Measurements from ENCODE around the gene ZBTB46.
"Not testable (repeated sequence)": the region's sequence is repeated elsewhere in the genome, so short reads cannot be mapped to it uniquely, and the experiment has no call there.

ZBTB46 gene

DNA sequence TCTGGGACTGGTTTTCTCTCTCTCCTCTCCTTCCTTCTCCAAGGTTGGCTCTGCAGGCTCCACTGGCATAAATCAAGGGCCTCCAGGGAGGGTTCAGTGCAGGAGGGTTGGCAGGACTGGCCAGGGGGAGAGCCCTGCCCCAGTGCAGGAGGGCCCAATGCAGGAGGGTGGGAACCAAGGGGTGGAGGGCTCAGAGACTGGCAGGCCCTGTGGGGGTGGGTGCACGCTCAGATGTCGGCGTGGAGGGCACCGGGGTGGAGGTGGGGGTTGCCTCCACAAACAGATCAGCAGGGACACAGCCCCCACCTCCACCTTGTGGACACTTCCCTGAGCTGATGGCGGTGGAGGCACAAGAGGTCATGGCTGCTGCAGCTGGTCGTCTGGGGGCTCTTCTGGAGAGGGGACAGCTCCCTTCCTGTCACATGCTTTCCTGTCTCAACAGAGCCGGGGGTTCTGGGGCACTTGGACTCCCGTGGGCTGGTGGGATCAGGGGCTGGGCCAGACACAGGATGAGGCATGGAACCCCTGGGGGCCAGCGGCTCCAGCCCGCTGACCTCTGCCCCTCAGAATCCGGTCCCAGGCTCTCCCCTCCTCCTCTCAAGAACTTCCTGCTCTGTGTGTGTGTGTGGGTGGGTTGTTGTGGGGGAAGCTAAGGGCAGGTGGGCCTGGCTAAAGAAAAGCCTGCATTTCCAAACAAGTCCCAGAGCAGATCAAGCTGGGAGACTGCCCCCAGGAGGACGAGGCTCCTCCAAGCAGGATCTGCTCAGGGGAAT, 27.5 kb upstream of the ZBTB46 start:
- no peak for DNase-seq

GRCh38 chr20:63857764-63858392, 26.8 kb upstream of the ZBTB46 start:
- no peak for DNase-seq

DNA sequence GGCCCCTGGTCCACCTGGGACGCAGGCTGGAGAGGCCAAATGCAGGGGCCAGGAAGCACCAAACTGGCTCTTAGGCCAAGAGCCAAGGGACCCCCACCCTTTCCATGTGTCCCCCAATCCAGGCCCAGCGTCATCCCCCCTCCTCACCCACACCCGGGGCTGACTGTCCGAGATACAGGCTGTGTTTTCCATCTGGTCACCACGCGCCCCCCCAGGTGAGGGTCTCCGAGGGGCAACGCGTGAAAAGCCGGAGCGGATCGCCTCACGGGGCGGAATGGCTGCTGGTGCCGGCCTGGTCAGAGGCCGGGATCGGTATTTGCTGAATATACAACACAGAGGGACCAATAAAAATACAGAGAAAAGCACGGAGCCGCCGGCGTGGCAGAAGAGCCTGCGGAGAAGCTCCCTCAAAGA, 25.0 kb upstream of the ZBTB46 start:
- DNase-seq: no peak

GRCh38 chr20:63855363-63856097, 24.5 kb upstream of the ZBTB46 start:
- DNase-seq: no peak

- DNase-seq: no peak
Observed at GRCh38 chr20:63854766-63855362, 23.8 kb upstream of the ZBTB46 start.

GRCh38 chr20:63854069-63854765, 23.2 kb upstream of the ZBTB46 start:
- DNase-seq: no peak

DNA sequence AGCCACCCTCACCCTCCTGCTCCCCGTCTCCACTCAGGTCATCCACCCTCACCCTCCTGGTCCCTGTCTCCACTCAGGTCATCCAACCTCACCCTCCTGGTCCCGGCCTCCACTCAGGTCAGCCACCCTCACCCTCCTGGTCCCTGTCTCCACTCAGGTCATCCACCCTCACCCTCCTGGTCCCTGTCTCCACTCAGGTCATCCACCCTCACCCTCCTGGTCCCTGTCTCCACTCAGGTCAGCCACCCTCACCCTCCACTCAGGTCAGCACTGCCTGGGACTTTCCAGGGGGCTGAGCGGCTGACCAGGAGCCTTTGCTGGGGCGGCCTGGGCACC, 22.6 kb upstream of the ZBTB46 start:
- DNase-seq: not testable (repeated sequence)

DNA sequence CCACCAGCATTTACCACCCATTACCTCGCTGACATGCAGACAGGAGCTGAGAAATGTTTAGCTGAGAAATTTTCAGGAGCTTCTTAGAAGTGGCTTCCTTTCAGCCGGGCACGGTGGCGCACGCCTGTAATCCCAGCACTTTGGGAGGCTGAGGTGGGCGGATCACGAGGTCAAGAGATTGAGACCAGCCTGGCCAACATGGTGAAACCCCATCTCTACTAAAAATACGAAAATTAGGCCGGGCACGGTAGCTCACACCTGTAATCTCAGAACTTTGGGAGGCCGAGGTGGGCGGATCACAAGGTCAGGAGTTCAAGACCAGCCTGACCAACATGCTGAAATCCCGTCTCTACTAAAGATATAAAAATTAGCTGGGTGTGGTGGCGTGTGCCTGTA, 20.5 kb upstream of the ZBTB46 start:
- not testable (repeated sequence) for DNase-seq

DNA sequence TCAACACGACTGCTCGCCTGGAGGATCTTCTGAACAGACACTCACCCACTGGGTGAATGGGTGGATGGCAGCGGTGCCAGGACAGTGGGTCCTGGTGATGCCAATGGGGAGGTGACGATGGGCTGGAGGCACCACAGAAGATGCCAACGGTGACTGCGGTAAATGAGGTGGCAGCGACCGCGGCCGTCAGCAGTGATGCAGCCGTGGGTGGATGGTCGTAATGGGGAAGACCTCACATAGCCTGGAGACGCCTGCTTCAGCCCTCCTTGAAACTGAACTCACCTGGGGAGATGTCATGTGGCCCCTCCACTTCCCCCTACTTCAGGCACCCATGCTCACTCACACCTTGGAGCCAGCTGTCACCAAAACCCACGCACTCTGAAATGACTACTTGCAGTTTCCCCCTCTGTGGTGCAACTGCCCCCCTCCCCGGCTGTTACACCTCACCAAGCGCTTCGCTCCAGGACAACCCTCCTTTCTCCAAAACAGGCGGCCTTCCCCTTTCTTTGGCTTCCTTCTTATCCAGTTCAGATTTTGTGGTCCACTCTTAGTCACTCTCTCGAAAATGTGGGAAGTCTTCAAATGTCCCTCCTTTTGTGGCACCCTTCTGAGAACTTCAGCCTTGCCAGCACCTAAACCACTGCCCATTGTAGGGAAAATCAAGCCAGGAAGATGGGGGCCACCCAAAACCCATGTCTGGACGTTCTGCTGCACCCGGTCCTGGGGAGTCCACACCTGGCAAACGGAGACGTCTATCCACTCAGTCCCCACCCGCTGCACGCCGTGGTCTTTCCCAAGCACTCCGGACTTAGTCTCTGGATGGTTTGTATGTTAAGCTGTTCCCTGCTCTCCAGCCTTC, 19.9 kb upstream of the ZBTB46 start:
- DNase-seq: no peak

GRCh38 chr20:63848003-63848911, 17.2 kb upstream of the ZBTB46 start:
- DNase-seq: no peak

- DNase-seq: no peak
Observed at GRCh38 chr20:63847237-63848002, 16.4 kb upstream of the ZBTB46 start.

- no peak for DNase-seq
Observed at GRCh38 chr20:63846888-63847236, 15.8 kb upstream of the ZBTB46 start.

DNA sequence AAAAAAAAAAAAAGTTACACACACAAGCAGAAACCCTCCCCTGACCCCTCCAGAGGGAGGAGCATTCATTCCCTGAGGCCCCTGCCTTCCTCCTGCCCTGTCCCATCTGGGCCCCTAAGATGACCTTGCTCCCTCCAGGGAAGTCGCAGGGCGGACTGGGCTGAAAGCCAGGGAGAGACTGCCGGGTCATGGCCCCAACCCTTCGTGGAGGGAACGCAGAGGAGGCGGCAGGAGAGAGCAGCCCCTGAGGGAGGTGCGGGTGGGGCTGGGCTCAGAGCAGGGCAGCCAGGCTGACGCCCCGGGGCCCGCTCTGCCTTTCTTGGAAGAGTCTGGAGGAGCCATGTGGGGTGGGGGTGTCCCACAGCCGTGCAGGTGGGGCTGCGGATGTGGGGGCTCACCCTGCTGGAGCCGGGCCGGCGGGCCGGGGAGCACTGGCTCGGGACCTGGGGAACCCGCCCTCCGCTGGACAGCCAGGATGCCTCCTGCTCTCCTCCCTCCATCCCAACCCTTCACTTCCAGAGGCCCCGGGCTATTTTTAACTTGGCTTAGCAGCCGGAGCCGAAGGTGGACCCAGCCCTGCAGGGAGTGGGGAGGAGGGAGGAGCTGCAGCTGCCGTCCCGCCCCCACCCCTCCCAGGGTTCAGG, 15.2 kb upstream of the ZBTB46 start:
- DNase-seq: no peak

DNA sequence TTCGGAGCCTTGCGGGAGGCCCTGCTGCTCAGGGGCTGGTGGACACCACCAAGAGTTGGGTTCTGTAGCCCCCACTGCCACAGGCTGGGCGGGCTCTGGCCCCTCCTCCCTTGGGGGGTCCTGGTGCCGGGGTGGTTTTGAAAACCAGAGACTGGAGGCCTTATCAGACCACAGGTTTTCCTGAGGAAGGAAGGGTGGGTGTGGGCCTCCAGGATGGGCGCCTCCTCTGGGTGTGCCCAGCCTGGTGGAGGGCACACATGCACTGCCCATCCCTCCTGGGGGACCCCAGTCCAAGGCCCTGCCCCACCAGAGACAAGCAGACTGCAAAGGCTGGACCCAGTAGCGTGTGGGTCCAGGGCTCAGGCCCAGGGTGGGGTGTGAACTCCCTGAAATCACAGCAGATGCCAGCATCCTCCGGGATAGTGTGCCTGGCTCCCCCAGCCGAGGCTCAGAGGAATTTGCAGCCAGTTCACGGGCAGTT, 13.5 kb upstream of the ZBTB46 start:
- no peak for DNase-seq

DNA sequence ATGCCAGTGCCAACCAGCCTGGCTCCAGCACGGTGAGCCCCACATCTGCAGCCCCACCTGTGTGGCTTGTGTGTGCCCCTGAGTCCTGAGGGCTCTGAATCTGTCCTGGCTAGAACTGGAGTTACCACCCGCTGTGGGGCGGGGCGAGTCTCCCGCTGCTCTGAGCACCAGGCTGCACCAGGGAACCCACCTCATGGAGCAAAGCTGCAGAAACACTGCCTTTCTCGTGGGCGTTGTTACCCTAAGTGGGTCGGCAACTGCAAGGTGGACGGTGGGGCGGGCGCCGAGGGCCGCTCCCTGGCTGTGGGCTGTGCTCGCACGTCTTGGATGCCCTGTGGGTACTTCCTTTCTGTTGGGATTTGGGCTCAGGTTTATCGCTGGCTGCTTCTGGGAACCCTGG, 12.7 kb upstream of the ZBTB46 start:
- no peak for DNase-seq

DNA sequence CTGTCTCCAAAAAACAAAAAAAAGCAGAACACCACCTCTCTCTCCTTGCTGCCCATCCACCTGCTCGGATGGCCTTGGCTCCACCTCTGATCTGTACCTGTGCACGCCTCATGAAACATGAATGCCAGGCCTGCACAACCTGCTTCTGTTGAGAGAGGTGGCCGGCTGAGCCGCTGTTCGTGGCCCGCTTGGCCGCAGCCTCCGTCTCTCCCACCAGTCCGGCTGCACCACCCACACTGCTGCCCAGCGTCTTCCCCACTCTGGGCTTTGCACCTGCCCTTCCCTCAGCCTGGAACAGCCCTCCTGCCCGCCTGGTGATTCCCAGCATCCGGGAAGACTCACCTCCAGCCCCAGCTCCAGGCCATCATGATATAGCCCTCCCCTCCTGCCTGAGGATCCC, 12.2 kb upstream of the ZBTB46 start:
- no peak for DNase-seq

- no peak for DNase-seq
Observed at GRCh38 chr20:63842258-63842657, 11.2 kb upstream of the ZBTB46 start.

- no peak for DNase-seq
Observed at GRCh38 chr20:63840405-63840828, 9.4 kb upstream of the ZBTB46 start.

- DNase-seq: no peak
Observed at GRCh38 chr20:63839620-63840019, 8.6 kb upstream of the ZBTB46 start.

DNA sequence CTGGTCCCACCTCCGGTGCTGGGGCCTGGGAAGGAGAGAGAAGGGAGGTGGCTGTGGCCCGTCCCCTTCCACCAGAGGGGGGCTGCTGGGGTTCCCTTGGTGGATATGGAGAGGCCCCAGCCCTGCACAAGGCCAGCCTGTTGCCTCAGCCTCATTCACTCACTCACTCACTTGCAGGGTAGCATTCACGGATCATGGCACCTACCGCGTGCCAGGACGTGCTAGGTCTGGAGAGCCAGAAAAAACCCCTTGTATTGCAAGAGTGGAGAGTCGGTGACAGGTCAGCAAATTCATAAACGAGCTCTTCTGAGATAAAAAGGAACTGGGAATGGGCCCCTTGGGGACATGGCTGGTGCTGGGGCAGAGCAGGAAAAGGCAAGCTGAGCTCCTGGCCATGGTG, 6.4 kb upstream of the ZBTB46 start:
- no peak for DNase-seq

Measured in CD4-positive, alpha-beta T cell treated with Interleukin-12 subunit alpha and Interleukin-12 subunit beta, for 1 hour (primary cell).